ENCODE results near the gene KPNA6.

DNA sequence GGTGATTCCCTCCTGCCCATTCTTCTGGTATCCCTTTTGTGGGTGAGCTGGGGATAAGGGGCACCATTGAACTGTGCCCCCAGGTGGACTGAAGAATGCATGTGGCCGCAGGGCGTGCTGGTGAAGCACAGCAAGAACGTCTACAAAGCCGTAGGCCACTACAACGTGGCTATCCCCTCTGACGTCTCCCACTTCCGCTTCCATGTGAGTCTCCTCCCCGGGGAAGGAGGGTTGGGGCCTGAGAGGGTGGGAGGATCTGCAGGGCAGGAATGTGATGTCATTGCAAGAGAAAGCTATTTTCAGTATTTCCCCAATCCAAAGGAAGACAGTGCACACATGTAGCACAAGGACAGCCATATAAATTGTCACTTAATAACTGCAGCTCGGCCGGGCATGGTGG, 7.5 kb upstream of the KPNA6 start:
- TF ChIP-seq, protein P1, sequence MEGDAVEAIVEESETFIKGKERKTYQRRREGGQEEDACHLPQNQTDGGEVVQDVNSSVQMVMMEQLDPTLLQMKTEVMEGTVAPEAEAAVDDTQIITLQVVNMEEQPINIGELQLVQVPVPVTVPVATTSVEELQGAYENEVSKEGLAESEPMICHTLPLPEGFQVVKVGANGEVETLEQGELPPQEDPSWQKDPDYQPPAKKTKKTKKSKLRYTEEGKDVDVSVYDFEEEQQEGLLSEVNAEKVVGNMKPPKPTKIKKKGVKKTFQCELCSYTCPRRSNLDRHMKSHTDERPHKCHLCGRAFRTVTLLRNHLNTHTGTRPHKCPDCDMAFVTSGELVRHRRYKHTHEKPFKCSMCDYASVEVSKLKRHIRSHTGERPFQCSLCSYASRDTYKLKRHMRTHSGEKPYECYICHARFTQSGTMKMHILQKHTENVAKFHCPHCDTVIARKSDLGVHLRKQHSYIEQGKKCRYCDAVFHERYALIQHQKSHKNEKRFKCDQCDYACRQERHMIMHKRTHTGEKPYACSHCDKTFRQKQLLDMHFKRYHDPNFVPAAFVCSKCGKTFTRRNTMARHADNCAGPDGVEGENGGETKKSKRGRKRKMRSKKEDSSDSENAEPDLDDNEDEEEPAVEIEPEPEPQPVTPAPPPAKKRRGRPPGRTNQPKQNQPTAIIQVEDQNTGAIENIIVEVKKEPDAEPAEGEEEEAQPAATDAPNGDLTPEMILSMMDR (IDR thresholded peaks at IDR 0.05; ENCODE audit: extremely low read depth in 1 of 2, insufficient read depth in 1 of 2, low read depth in 1 of 2, low read length in 2 of 2), result no peak
- TF ChIP-seq POLR2A (IDR thresholded peaks at IDR 0.05; ENCODE audit: low read depth, low read length) (no peak), MAX (IDR thresholded peaks at IDR 0.05; ENCODE audit: insufficient read depth, insufficient read length) (no peak), FOS (IDR thresholded peaks at IDR 0.05; ENCODE audit: borderline replicate concordance, insufficient read depth, low read length) (no peak)

Data from endothelial cell of umbilical vein (primary cell).